Stimulated activated CD8-positive, alpha-beta memory T cell treated with anti-CD3 and anti-CD28 coated beads, Interleukin-4, amount 100 ng/mL, for 1 hour (primary cell): ENCODE measurements around the gene ZBP1.

Source experiments
- DNase-seq, 2 donors: peaks; one replicate each; pipeline ENCODE4 v3.0.0-alpha.2; 2020; ENCODE audit warnings: low read depth in 2 of 2, low spot score in 1 of 2

The ZBP1 gene

GRCh38 chr20:57601211-57601570 lies 19.0 kb downstream of the ZBP1 start:
- DNase-seq = no peak

DNA sequence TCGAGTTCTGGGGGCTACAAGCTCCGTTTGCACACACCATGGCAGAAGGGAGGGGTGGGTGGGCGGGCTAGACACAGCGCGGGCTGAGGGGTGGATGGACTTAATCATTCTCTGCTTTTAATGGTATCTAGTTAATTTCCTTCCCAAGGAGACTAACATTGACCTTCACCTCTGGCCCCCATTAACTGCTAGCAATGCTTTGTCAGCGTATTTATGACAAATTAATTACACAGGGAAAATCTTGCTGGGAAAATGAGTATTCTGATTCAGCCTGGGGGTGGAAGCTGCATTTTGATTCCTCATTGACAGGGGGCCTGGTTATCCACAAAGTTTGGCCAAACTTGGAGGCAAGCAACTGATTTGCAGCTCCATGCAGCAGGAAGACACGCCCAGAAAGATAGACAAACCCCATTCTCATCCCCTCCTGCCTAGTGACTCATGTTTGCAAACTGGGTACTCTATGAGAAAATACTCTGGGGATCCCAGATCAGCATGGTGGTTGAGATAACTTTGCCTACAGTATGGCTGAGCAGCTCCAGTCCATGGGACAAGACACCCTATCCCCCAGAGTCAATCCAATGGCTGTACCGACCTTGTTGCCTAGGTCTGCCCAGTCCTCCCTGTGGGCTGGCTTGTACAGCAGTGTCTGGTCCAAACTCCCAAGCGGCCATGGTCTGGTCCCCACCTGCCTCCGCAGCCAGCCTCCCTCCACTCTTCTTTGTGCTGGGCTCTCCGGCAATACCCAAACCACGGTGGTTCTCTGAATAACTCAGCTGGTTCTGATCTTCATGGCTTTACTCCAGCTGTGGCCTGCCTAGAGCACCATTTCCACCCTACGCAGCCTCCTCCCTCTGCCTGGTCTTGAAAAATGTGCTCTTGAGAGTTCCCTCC lies 19.7 kb downstream of the ZBP1 start:
- DNase-seq = no peak

DNA sequence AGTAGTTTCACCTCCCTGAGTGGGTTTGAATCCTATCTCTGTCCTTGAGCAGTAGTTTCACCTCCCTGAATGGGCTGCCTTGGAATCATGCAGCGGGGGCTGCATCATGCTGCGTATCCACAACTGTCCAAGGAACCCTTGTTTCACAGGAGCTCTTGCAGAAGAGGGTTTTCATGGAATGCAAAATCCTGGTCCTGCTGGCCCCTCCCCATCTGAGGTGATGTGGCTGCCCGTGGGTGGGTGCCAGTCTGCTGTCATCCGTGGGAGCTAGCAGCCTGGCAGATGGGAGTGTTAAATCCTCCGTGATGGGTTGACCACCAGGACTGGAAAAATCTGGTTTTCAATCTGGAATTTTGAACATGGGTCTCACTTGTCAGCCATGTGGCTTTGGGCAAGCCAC lies 21.7 kb downstream of the ZBP1 start:
- DNase-seq = no peak

GRCh38 chr20:57598060-57598459 lies 22.2 kb downstream of the ZBP1 start:
- DNase-seq = no peak

DNA sequence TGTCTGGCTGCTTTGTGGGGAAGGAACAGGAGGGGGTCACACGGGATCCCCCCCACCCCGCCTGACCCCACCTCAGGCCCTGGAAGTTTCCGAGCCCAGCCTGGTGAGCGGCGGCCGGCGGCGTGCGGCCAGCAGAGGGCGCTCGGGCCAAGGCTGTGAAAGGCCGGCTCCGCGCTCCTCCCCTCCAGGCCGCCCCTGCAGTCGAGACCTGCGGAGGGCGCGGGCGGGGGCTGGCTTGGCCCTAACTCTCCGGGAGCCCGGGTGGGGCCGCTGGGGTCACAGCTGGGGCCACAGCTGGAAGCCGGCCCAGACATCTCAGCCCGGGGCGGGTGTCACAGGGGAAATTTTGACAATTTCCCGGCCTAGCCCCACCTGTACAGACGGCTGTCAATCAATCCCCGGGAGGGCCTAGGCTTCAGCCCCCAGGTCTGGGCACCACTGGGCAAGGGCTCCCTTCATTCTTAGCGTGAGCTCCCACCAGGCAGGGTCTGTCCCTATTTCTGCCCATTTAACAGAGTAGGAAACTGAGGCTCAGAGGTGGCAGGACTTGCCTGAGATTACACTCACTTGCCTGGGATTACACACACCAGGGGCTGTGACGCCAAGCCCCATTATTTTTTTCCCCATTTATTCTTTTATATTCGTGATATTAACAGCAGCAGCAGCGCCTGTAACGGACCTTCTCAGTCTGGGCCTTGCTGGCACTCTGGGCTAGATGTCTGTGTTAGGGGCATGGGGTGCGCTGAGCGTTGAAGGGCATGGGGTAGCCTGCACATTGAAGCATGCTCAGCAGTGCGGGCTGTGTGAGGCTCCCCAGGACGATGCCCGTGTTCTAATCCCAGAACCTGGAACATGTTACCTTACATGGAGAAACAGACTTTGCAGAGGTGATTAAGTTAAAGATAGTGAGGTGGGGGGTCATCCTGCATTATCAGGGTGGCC lies 23.0 kb downstream of the ZBP1 start:
- peak; percentile 47 to 55 for DNase-seq

GRCh38 chr20:57596358-57596757 lies 23.9 kb downstream of the ZBP1 start:
- no peak for DNase-seq

DNA sequence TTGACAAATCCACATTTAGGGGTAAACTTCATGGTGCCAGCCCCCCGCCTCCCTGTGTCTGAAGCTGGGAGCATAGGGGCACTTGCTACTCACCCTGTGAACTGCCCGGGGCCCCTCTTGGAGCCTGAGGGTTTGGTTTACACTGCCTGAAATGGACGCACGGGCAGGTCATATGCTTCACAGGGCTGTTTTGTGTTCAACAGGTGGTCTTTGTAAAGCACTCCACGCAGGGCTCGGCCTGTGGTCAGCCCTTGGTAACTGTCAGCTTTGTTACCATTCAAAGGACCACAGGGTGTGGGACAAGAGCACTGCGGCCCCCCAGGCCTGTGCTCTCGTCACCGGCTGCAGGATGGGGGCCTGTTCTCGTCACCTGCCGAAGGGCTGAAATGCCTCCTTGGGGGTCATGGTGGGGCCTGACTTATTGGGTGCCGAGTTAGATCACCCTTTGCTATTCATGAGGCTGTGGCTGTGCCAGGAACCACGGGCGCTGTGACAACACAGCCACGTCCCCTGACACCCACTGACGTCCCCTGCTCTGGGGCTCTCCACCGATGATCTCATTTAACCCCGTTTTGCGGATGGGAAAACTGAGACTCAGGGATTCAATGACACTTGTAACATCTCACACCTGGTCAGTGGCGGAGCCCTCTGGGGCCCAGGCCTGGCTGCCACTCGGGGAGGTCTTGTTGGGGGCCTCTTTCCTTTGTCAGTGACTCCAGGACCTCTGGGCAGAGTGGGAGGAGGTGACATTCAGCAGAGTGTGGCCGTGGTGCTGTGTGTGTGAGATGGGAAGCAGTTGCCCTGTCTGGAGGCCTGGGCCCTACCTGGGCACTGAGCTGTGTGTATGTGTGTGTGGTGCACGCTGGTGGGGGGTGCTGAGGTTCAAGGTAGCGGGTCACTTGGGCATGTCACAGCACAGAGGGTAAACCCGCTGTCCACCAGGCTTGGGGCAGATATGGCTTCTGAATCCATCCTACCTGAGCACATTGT lies 24.9 kb downstream of the ZBP1 start:
- no peak for DNase-seq

- peak in 1 of 2 donors; percentile 23 for DNase-seq
Observed at GRCh38 chr20:57594092-57594951, 25.9 kb downstream of the ZBP1 start.

- DNase-seq = no peak
Observed at GRCh38 chr20:57593134-57593886, 26.9 kb downstream of the ZBP1 start.

GRCh38 chr20:57592263-57593092 lies 27.7 kb downstream of the ZBP1 start:
- no peak for DNase-seq

DNA sequence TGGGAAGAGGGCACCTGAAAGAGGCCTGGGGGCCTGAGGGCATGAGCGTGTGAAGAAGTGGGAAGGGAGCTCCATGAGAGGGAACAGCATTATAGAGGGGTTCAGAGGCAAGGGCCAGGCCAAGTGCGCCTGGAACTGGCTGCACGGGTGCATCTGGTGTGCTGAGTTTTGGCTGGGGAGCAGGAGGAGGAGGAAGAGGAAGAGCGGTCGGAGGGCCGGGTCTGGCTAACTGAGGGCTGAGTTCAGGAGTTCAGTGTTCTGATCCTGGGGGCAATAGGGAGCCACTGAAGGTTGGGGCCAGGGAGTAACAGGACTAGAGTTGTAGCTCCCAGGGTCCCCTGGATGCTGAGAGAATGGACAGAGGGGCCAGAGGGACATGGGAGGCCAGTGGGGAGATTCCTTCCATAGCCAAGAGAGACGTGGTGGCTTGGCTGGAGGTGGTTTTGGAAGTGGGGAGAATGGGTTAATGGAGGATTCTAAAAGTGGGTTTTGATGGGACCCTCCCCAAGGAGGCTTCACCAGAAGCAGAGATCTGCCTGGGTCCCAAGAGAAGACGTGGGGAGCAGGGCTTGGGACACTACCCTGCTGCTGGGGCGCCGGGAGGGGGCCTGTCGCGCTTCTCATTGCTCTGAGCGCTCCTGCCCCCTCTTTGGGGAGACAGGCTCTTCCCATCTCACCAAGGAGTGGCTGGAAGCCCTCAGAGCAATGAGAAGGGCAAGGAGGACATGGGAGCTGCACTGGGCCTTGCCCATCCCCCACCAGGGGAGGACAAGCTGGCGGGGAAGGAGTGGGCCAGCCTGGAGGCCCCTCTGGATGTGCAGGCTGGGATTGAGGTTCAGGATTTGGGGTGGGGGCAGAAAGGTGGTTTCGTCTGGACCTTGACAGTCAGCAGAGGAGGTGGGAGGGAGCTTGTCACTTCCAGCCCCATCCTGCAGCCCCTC lies 28.7 kb downstream of the ZBP1 start:
- no peak for DNase-seq

GRCh38 chr20:57590485-57591288 lies 29.5 kb downstream of the ZBP1 start:
- DNase-seq = no peak

- DNase-seq = no peak
Observed at GRCh38 chr20:57589728-57590484, 30.3 kb downstream of the ZBP1 start.

DNA sequence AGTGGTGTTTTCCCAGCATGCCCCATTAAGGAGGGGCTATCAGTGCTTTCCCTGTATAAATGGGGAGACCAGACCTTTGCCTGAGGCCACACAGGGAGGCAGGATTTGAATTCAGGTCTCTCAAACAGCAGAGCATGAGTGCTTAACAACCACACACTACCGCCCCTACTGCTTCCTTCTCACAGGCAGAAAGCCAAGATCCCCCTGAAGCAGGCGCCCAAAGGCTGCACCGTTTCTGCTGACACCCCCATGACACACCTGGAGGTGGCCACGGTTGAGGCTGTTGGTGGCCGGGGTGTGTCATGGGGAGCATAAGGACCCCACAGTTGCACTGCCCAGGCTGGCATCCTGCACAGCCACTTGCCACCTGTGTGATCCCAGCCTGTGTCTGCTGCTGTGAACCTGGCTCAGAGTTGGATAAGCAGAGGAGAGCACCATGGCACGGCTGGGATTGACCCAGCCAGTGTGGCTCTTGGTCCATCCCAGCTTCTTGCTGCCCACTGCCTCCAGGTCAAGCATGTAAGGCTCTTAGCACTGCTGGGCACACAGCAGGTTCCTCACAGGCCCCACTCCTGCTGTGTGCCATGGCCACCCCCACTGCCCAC lies 31.0 kb downstream of the ZBP1 start:
- no peak for DNase-seq

GRCh38 chr20:57588596-57588995 lies 31.6 kb downstream of the ZBP1 start:
- no peak for DNase-seq
